DMS79 treated with DMSO at 0.1 percent for 48 hours (cell line): ENCODE data around the gene HTRA1.

Experiments
- DNase-seq: peaks from one replicate; lab custom pipeline; 2025; lab: John Stamatoyannopoulos, UW

Gene HTRA1

GRCh38 chr10:122473116-122473515 is 11.8 kb downstream of the HTRA1 start:
- DNase-seq = no peak

GRCh38 chr10:122474131-122474818 is 12.9 kb downstream of the HTRA1 start:
- DNase-seq = no peak

GRCh38 chr10:122475100-122475499 is 13.7 kb downstream of the HTRA1 start:
- DNase-seq = no peak

- DNase-seq = peak; percentile 12
Measured at GRCh38 chr10:122475591-122476332, 14.4 kb downstream of the HTRA1 start.

GRCh38 chr10:122476333-122476695 is 15.0 kb downstream of the HTRA1 start:
- peak; percentile 49 for DNase-seq

GRCh38 chr10:122477436-122477835 is 16.1 kb downstream of the HTRA1 start:
- no peak for DNase-seq

GRCh38 chr10:122478971-122479370 is 17.6 kb downstream of the HTRA1 start:
- DNase-seq = no peak

- DNase-seq = no peak
Measured at GRCh38 chr10:122480146-122480833, 18.9 kb downstream of the HTRA1 start.

GRCh38 chr10:122481296-122482056 is 20.1 kb downstream of the HTRA1 start:
- DNase-seq = no peak

- DNase-seq = no peak
Measured at GRCh38 chr10:122484276-122485060, 23.1 kb downstream of the HTRA1 start.

- DNase-seq = no peak
Measured at GRCh38 chr10:122485670-122486069, 24.3 kb downstream of the HTRA1 start.

- no peak for DNase-seq
Measured at GRCh38 chr10:122486406-122487080, 25.2 kb downstream of the HTRA1 start.

GRCh38 chr10:122487174-122487765 is 25.9 kb downstream of the HTRA1 start:
- peak; percentile 18 for DNase-seq

- DNase-seq = no peak
Measured at GRCh38 chr10:122490268-122490667, 28.9 kb downstream of the HTRA1 start.

GRCh38 chr10:122490786-122491680 is 29.7 kb downstream of the HTRA1 start:
- DNase-seq = no peak

GRCh38 chr10:122492006-122492405 is 30.7 kb downstream of the HTRA1 start:
- no peak for DNase-seq

- DNase-seq = no peak
Measured at GRCh38 chr10:122492999-122493481, 31.7 kb downstream of the HTRA1 start.

- DNase-seq = no peak
Measured at GRCh38 chr10:122493761-122494160, 32.4 kb downstream of the HTRA1 start.

- no peak for DNase-seq
Measured at GRCh38 chr10:122494173-122494820, 32.9 kb downstream of the HTRA1 start.
